SK-N-SH (cell line): Measurements from ENCODE around the gene TMEM214.
A peak's percentile ranks its signal among the peaks of the same experiment; 100 is the strongest.

Experiments
- CTCF ChIP-seq: fragments of 200-600 bp; sonication (generic); IDR thresholded peaks from 2 replicates; pipeline ENCODE4 v1.6.1; 2017; ENCODE audit warnings: antibody characterized with exemption, mild to moderate bottlenecking, moderate library complexity
- EZH2phosphoT487 ChIP-seq: fragments of 200-600 bp; sonication (generic); IDR thresholded peaks from 2 replicates; pipeline ENCODE4 v1.6.1; 2017; ENCODE audit warnings: low read depth, mixed run types, mild to moderate bottlenecking, antibody characterized with exemption, moderate library complexity, borderline replicate concordance
- POLR2AphosphoS5 ChIP-seq: IDR thresholded peaks from 2 replicates; pipeline ENCODE4 v1.6.1; 2012; ENCODE audit warnings: low read depth, low read length
- SIN3A ChIP-seq: IDR thresholded peaks from 2 replicates; pipeline ENCODE4 v1.6.1; 2012; ENCODE audit warnings: low read depth, mild to moderate bottlenecking, low read length, moderate library complexity, borderline replicate concordance
- TAF1 ChIP-seq: IDR thresholded peaks from 2 replicates; pipeline ENCODE4 v1.6.1; 2012; ENCODE audit warnings: low read depth, mild to moderate bottlenecking, low read length, moderate library complexity, borderline replicate concordance

GRCh38 chr2:27085673-27086089 lies 52.9 kb downstream of the TMEM214 start:
- TF ChIP-seq TAF1 (no peak), POLR2AphosphoS5 (peak; percentile 37; the same call in 1 of the 2 replicates), CTCF (peak; percentile 50), EZH2phosphoT487 (no peak), SIN3A (no peak)
